ENCODE results near the gene RAPGEF4. TPM values are rescaled to one million over a fixed set of nuclear protein-coding genes. Genes with fewer than 3 reads are reported as not detected.

RAPGEF4 gene
- total RNA-seq, 1 experiment from 2014 or later: 0.62 TPM

DNA sequence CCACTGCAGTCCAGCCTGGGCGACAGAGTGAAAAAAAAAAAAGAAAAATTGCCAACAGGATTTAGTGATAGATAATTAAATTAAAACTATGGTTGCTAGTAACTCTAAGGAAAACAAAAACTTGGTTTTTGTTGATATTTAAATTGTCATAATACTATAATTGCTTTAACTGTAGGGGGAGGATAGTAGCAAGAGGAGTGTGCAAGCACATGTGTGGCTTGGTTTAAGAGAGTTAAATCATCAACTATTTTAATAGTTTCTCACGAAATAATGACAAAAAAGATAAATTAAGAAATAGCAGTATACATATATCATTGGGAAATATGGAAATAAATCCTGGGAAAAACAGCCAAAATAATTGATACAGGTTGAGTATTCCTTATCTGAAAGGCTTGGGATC, 27.4 kb upstream of the RAPGEF4 start:
- peaks cover 5% of the 10 kb centered on the region; the same call in 1 of the 2 replicates for H3K4me1 ChIP-seq (ENCODE audit: control insufficient read depth, insufficient read depth, low read length)
- TF ChIP-seq, protein P1, sequence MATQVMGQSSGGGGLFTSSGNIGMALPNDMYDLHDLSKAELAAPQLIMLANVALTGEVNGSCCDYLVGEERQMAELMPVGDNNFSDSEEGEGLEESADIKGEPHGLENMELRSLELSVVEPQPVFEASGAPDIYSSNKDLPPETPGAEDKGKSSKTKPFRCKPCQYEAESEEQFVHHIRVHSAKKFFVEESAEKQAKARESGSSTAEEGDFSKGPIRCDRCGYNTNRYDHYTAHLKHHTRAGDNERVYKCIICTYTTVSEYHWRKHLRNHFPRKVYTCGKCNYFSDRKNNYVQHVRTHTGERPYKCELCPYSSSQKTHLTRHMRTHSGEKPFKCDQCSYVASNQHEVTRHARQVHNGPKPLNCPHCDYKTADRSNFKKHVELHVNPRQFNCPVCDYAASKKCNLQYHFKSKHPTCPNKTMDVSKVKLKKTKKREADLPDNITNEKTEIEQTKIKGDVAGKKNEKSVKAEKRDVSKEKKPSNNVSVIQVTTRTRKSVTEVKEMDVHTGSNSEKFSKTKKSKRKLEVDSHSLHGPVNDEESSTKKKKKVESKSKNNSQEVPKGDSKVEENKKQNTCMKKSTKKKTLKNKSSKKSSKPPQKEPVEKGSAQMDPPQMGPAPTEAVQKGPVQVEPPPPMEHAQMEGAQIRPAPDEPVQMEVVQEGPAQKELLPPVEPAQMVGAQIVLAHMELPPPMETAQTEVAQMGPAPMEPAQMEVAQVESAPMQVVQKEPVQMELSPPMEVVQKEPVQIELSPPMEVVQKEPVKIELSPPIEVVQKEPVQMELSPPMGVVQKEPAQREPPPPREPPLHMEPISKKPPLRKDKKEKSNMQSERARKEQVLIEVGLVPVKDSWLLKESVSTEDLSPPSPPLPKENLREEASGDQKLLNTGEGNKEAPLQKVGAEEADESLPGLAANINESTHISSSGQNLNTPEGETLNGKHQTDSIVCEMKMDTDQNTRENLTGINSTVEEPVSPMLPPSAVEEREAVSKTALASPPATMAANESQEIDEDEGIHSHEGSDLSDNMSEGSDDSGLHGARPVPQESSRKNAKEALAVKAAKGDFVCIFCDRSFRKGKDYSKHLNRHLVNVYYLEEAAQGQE (IDR thresholded peaks at IDR 0.05; ENCODE audit: insufficient read depth in 1 of 2, low read depth in 2 of 2, low read length in 1 of 2): no peak
- TF ChIP-seq POLR2AphosphoS5 (IDR thresholded peaks at IDR 0.05; ENCODE audit: low read depth, low read length) (no peak), TCF7L2 (IDR thresholded peaks at IDR 0.05; ENCODE audit: low read depth, low read length) (no peak)
- TF ChIP-seq, protein P2, sequence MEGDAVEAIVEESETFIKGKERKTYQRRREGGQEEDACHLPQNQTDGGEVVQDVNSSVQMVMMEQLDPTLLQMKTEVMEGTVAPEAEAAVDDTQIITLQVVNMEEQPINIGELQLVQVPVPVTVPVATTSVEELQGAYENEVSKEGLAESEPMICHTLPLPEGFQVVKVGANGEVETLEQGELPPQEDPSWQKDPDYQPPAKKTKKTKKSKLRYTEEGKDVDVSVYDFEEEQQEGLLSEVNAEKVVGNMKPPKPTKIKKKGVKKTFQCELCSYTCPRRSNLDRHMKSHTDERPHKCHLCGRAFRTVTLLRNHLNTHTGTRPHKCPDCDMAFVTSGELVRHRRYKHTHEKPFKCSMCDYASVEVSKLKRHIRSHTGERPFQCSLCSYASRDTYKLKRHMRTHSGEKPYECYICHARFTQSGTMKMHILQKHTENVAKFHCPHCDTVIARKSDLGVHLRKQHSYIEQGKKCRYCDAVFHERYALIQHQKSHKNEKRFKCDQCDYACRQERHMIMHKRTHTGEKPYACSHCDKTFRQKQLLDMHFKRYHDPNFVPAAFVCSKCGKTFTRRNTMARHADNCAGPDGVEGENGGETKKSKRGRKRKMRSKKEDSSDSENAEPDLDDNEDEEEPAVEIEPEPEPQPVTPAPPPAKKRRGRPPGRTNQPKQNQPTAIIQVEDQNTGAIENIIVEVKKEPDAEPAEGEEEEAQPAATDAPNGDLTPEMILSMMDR (IDR thresholded peaks at IDR 0.05): no peak
- DNase-seq (ENCODE audit: low read depth, low spot score) (no peak), ATAC-seq (no peak)
- no TSS peak for BruUV-seq (replicated peaks)
- POLR2A ChIA-PET: no interaction called here
- no peak overlapping the region for H3K4me3 ChIP-seq (ENCODE audit: low read depth in 2 of 2, low read length in 2 of 2)
- H3K27me3 ChIP-seq (ENCODE audit: control insufficient read depth, insufficient read depth, low read length): no peaks in the 10 kb centered on the region
- no peak overlapping the region for H3K27ac ChIP-seq (ENCODE audit: low read length)
- CTCF ChIA-PET: no interaction called here
- in situ Hi-C loops (cut with HindIII; ENCODE audit: low pct_unique_long_range_greater_than_20kb, low sequenced_read_pairs): no loop called here
- no peaks in the 10 kb centered on the region for H3K9me3 ChIP-seq (ENCODE audit: control insufficient read depth, insufficient read depth, low read depth, low read length)
- intact Hi-C loops (cut with micrococcal nuclease; ENCODE audit: unreplicated experiment): no loop called here
- H3K36me3 ChIP-seq (ENCODE audit: control insufficient read depth, insufficient read depth, low read length): no peaks in the 10 kb centered on the region

DNA sequence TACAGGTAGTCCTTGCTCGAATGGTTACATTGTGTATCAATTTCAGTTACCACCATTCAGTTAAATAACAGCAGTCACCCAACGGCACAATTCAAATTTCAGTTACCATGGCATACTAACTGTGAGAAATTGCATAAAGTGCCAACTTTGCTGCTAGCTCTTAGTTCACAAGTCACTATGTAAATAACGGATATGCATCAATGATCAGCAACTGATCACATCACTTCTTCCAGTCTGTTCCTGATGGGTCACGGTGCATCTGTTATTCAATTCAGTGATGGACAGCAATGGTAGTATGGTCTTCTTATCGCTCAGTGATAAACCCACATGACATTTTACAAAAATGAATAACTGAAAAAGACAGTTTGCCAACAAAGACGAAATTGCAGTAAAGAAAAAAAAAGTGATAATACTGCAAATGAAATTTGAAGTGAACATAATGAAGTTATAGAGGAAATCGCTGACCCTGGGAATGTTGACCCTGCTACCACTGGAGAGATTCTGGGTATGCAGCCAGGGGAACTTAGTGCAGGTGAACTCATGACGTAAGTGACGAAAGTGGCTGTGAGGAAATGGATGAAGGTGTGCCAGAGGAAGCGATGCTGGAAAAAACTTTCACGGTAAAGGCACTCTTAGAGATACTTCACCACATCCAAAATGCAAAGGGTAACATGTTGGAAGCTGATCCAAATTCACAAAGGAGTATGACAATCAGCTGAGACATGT, 25.9 kb upstream of the RAPGEF4 start:
- H3K9me3 ChIP-seq (ENCODE audit: control insufficient read depth, insufficient read depth, low read depth, low read length): no peaks in the 10 kb centered on the region
- no TSS peak for BruUV-seq (replicated peaks)
- H3K4me1 ChIP-seq (ENCODE audit: control insufficient read depth, insufficient read depth, low read length): peaks cover 5% of the 10 kb centered on the region; the same call in 1 of the 2 replicates
- no peak overlapping the region for H3K27ac ChIP-seq (ENCODE audit: low read length)
- POLR2A ChIA-PET: interaction anchor here (0.6 kb wide), 1 partner anchor 98 kb away, joined by 3 read pairs; no protein-coding TSS in a partner anchor
- ATAC-seq (no peak), DNase-seq (ENCODE audit: low read depth, low spot score) (no peak)
- H3K4me3 ChIP-seq (ENCODE audit: low read depth in 2 of 2, low read length in 2 of 2): no peak overlapping the region
- H3K36me3 ChIP-seq (ENCODE audit: control insufficient read depth, insufficient read depth, low read length): no peaks in the 10 kb centered on the region
- no peak for TF ChIP-seq SIN3A (IDR thresholded peaks at IDR 0.05; ENCODE audit: borderline replicate concordance, insufficient read depth, low read depth, low read length)
- no peak for TF ChIP-seq TCF7L2 (IDR thresholded peaks at IDR 0.05; ENCODE audit: low read depth, low read length)
- TF ChIP-seq, protein P2 (IDR thresholded peaks at IDR 0.05): no peak
- TF ChIP-seq POLR2AphosphoS5 (IDR thresholded peaks at IDR 0.05; ENCODE audit: low read depth, low read length): no peak
- TF ChIP-seq, protein P1 (IDR thresholded peaks at IDR 0.05; ENCODE audit: insufficient read depth in 1 of 2, low read depth in 2 of 2, low read length in 1 of 2): no peak
- in situ Hi-C loops (cut with HindIII; ENCODE audit: low pct_unique_long_range_greater_than_20kb, low sequenced_read_pairs) (no loop called here), intact Hi-C loops (cut with micrococcal nuclease; ENCODE audit: unreplicated experiment) (loop anchor here (2.0 kb wide), 1 partner anchor 117 kb away; no protein-coding TSS in a partner anchor)
- no peaks in the 10 kb centered on the region for H3K27me3 ChIP-seq (ENCODE audit: control insufficient read depth, insufficient read depth, low read length)
- CTCF ChIA-PET: interaction anchor here (1.0 to 1.3 kb wide), 2 partner anchors 8 to 117 kb away, joined by 3 to 12 read pairs; no protein-coding TSS in a partner anchor

Measured in Panc1 (cell line).